ENCODE data around the gene CASZ1. TPM values are rescaled to one million over a fixed set of nuclear protein-coding genes. Genes with fewer than 3 reads are reported as not detected.
A peak's percentile ranks its signal among the peaks of the same experiment; 100 is the strongest.

The CASZ1 gene
- total RNA-seq, 1 experiment from 2014 or later: 1.1 TPM

DNA sequence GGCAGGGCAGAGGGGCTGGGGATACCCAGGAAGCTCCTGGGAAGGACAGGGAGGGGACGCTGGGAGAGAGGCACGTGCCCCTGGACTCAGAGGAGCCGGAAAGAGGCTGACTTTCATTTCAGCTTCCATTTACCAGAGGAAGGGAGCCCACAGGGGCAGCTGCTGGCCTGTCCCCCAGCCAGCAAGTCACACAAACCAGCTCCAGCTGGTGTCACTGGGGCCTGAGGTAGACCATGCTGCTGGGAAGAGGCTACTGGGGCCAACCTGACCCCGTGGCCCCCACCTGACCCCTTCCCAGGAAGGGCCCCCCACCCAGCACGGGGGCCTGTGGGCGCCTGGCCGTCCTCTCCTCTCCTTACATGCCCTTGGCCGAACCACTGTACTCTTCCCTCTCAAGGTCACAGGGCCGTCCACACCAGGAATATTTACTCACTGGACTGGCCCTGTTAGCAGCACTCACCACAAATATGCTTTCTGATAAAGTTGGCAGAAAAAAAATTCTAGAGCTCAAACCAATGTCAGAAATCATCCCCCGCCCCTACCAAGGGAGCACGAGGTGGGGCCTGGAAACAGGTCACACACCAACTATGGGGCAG, 110.5 kb downstream of the CASZ1 start:
- DNase-seq (ENCODE audit: low spot score): no peak

- no peak for DNase-seq (ENCODE audit: low spot score)
Measured at GRCh38 chr1:10685196-10685807, 111.1 kb downstream of the CASZ1 start.

- no peak for DNase-seq (ENCODE audit: low spot score)
Measured at GRCh38 chr1:10684221-10684620, 112.2 kb downstream of the CASZ1 start.

DNA sequence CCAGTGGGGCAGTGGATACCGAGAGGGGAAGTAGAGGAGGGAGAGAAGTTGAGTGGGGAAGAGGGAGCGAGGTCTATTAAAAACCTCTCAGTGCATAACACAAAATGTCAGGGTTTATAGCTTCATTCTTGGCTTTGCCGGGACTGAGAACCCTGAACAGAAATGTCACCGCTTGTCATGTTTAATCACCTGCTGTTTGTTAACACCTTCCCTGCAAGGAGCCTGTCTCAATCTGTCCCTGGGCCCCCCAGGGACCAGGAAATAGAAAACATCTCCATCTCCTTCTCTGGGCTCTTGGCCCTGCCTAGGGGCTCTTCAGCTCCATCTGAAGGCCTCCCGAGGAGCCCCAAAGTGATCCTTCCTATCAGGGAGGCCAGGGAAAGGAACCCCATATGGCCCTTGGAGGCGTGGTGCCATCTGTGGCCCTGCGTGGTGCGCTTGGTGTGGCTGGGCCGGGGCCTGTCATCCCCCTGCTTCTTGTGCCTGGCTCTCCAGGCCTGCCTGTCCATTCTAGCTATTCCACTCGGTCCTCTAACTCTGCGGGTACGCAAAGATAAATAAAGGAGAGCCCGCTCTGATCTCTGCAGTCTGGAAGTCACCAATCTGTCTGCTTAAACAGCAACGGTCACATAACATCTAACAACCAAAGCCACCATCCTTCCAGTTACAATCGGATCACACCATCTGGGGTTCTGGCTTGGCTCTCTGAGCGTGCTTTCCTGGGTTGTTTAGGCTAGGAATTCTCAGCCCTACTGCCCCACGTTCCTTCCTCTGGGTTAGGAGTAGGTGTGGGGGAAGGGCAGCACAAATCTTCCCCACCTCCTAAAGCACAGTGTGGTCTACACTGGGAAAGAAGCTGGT, 113.8 kb downstream of the CASZ1 start:
- no peak for DNase-seq (ENCODE audit: low spot score)

GRCh38 chr1:10682108-10682445, 114.4 kb downstream of the CASZ1 start:
- no peak for DNase-seq (ENCODE audit: low spot score)

DNA sequence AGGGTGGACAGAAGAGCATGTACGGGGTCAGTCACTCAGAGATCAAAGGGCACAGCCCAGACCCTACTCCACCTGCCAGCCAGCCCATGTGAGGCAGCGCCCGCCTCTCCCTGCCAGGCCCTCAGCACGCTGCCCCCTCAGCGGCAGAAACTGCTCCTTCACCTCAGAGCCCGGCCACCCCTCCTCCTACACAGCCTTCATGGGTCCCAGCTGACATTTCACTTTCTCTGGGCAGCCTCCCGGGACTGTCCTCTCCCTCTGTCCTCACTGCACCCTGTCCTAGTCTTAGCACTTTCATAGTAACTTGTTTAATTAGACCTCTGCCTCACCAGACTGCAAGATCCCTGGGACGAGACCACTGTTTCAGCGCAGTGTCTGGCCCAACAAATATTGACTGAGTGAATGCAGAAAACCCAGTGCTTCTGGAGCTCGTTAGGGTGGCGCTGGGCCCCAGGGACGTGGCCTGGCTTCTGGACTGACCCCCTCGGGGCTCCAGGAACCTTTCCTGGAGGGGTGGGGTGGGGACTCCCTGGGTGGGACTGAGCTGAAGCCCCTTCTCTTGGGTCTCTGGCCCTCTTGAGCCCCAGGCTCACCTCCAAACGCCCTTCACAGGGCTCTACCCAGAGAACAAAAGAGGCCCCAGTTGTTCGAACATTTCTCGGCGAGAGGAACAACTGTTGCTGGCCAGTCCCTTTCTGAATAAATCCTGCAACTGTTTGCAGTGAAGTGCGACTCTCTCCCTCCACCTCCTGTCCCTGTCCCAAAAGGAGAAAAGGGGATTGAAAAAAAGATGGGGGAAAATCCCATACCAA, 114.9 kb downstream of the CASZ1 start:
- DNase-seq (ENCODE audit: low spot score): no peak

DNA sequence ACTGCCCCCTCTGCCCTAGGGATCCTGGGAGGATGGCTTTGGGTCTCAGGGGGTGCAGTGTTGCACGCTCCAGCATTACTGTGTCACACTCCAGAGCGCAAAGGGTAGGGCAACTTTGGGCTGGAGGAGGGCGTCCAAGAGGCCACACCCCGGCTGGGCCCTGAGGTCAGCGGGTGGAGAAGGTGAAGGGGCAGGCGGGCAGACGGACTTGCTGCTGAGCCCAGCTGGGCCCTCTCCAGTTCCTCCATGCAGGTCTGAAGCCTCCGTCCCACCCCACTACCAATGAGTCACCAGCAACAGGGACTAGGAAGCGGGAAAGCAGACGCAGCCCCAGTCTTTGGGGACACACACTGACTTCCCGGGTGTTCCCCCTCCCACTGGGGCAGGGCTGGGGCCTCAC, 116.0 kb downstream of the CASZ1 start:
- DNase-seq (ENCODE audit: low spot score): no peak

DNA sequence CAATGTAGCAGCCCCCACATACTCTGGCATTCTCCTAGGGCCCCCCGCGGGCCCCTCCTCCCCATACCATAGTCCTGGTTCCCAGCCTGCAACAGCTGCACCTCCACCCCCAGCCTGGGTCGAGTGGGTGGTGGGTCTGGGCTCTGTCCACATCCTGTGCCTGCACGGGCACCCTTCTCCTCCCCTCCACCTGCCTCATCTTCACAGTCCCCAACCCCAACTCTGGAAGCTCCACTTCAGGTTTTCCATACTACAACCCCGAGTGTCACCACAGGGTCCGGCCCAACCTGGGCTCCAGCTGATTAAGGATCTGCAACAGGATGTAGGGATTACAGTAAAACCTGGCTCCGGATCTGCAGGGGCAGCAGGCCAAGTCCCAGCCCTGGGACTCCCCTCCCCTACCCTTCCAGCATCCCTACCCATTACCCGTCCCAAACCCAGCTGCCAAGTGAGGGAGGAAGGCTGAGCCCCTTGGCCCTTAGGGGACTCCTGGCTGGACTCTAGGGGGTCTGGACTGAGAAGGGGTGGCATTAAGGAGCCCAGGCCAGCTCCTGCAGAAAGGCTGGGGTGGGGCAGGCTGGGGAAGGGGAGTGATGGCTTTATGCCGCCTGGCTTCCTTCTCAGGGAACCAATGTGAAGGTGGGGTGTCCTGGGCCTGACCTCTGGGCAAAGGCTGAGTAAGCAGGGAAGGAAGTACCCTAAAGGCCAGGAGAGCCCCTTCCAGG, 116.8 kb downstream of the CASZ1 start:
- peak; percentile 65 for DNase-seq (ENCODE audit: low spot score)

DNA sequence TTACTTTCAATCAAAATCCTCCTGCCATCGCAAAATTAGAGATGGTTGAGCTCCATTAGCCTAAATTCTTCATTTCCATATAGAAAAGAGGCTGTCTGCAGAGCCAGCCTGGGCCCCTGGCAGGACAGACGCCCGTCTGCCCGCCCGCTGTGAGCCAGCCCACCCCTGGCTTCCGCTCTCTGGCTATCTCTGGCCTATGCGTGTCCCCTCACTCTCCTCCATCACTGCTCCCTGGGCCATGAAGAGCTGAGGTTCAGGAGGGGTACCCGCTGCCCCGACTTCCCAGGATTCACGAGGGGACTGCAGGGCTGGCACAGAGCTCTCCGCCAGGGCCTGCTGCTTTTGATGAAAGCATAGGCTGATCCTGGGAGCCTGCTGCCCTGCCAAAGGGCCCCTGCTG, 117.6 kb downstream of the CASZ1 start:
- no peak for DNase-seq (ENCODE audit: low spot score)

- DNase-seq (ENCODE audit: low spot score): no peak
Measured at GRCh38 chr1:10678402-10678801, 118.0 kb downstream of the CASZ1 start.

DNA sequence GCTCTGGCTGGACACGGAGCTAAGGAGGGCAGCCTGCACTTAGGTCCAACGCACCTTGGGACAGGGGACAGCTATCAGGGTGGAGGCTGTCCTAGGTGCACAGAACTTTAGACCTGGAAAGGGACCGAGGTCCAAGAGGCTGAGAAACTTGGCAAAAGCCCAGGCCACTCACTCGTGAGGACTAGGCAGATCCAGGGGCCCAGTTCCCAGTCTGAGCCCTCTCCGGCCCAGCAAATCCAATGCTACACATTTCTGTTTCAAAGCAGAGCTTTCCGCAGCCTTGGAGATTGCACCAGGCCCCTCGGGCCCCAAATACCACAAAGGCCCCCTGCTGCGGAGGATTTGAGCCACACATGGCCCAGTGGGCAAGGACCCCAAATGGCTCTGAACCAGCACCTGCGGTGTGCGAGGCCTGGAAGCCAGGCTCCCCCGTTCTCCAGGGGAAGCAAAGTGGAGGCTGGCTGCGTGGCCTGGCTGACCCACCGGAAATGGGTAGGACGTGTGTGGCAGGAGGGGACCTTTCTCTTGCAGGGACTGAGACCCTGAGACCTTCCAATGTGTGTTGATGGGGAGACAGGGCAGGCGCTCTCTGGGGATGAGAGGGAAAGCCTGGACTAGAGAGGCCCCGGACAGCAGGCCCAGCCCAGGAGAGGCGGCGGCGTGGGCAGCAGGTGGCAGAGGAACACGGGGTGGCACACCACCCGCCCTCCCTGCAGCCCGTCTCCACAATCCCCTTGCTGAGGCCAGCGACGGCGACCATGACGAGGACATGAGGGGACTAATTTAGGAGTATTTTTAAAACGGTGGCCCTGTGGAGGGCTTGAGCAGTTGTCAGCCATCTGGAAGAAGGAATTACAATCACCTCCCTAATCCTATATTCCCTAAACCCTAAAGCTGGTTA, 118.7 kb downstream of the CASZ1 start:
- no peak for DNase-seq (ENCODE audit: low spot score)

DNA sequence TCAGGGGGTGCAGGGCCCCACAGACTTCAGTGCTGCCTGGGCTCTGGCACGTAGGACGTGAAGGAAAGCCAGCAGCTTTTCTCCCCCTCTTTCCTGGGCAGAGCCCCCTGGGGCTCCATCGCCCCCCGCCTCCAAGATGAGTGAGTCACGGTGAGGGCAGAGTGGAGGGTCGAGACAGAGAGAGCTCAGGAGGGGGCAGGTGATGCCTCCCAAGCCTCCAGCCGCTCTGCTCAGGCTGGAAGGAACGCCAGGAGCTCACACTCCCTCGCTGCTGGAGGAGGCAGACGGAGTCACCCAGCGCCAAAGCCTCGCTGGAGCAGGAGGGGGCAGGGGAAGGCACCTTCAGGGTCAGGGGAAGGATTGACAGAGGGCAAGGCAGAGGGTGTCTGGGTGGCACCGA, 119.5 kb downstream of the CASZ1 start:
- DNase-seq (ENCODE audit: low spot score): no peak

DNA sequence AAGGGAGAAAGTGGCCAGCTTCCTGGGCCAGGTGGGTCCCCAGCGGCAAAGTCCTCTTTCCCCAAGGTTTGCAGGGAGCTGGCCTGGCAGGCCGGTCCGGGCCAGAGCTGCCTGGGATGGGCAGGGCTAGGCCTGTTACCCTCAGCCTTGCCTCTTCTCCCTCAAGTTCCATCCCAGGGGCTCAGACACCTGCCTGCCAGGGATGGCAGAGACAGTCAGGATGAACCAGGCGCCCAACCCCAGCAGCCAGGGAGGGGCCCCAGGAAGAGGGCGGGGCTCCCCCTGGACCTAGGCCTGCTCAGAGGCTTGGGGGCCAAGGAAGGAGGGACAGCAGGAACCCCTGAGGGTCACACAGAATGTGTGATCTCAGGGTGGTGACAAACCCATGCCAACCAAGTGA, 120.6 kb downstream of the CASZ1 start:
- no peak for DNase-seq (ENCODE audit: low spot score)

GRCh38 chr1:10674700-10675609, 121.5 kb downstream of the CASZ1 start:
- no peak for DNase-seq (ENCODE audit: low spot score)

GRCh38 chr1:10674222-10674621, 122.2 kb downstream of the CASZ1 start:
- DNase-seq (ENCODE audit: low spot score): no peak

- no peak for DNase-seq (ENCODE audit: low spot score)
Measured at GRCh38 chr1:10673109-10673711, 123.2 kb downstream of the CASZ1 start.

- no peak for DNase-seq (ENCODE audit: low spot score)
Measured at GRCh38 chr1:10672343-10673050, 123.9 kb downstream of the CASZ1 start.

DNA sequence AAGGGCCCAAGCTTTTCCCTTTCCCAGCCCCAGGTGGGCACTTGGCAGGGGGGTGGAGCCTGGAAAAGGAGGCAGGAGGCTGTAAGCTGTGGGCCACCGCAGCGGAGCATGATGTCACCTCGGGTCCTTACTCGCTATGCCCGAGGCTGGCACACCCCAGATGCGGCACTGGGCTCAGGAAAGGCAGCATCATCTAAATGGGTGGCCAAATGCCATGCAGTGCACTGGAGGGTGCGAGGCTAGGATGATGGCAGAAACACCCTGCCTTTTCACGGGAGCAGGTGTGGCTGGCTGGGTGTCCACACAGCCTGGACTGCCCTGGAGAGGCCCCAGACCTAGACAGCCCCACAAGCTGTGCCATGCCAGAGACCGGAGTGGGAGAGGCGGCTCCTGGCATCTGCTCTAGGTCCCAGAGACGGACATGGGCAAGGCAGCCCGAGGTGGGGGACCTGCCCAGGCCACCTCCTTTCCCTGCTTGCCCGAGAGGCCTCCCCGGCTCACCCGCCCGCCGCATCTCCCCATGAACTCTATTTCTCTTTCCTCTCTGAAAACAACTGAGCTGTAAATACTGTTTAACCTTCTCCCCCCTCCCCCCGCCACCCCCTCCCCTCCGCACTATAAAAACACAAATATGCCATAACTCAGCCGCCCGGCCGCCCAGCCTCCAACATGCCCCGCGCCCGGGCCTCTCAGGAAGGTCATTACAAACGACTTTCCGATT, 124.7 kb downstream of the CASZ1 start:
- DNase-seq (ENCODE audit: low spot score): no peak

Measured in A172 (cell line).